DMS53 treated with DMSO at 0.1 percent for 48 hours (cell line): ENCODE results near the gene MED8.

Experiments used
- DNase-seq: peaks from one replicate; lab custom pipeline; 2025; ENCODE audit not compliant: unreplicated experiment; lab: John Stamatoyannopoulos, UW

The MED8 gene

GRCh38 chr1:43338001-43338400 is 51.6 kb downstream of the MED8 start:
- DNase-seq: no peak

DNA sequence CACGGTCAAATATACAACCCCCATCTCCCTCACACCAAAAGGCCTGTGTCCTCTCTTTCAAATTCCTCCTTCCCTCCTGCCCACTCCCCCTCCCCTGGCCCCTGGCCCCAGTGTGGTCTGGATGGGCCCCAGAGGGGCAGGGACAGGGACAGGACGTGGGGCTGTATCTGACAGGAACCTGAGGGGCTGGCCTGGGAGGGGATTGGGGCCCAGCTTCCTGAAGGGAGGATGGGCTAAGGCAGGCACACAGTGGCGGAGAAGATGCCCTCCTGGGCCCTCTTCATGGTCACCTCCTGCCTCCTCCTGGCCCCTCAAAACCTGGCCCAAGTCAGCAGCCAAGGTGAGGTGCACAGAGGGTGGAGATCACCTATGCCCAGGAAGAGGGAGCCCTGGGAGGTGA is 52.0 kb downstream of the MED8 start, which contains the start of gene MPL:
TSS of gene MPL (plus strand) at position 231 of the 400 bp plus-strand sequence. CDS start at position 262, 31 bp downstream.
- no peak for DNase-seq

- no peak for DNase-seq
Observed at GRCh38 chr1:43334453-43335205, 55.0 kb downstream of the MED8 start.
